K562 (cell line): ENCODE data around the gene UROD. TPM values are rescaled to one million over a fixed set of nuclear protein-coding genes. Genes with fewer than 3 reads are reported as not detected.

ENCODE experiments used
- AFF1 ChIP-seq, 2 experiments: fragments of 450-650 bp; IDR thresholded peaks; 2 replicates each; pipeline ENCODE4 v1.6.1; 2018; ENCODE audit warnings: mild to moderate bottlenecking in 2 of 2, low read depth in 1 of 2; ENCODE audit not compliant: partially characterized antibody in 2 of 2
- ARNT ChIP-seq, 2 experiments: fragments of 450-650 bp; IDR thresholded peaks; 2 replicates each; pipeline ENCODE4 v1.6.1; 2016; ENCODE audit warnings: mild to moderate bottlenecking in 1 of 2
- BRF2 ChIP-seq: IDR thresholded peaks from 3 replicates; pipeline ENCODE4 v1.6.1; 2011; ENCODE audit warnings: borderline replicate concordance, mild to moderate bottlenecking; ENCODE audit not compliant: insufficient read length, insufficient read depth
- CTCF ChIP-seq, 3 experiments: IDR thresholded peaks in 2 of 3; conservative IDR thresholded peaks in 1 of 3; 2 replicates each; pipeline ENCODE4 v1.5.1; 2011 to 2012; ENCODE audit warnings: low read length in 3 of 3, mild to moderate bottlenecking in 3 of 3, control low read depth in 2 of 3, improper control_type of control experiment in 1 of 3, inconsistent platforms in 1 of 3, low read depth in 1 of 3, mixed read lengths in 1 of 3, moderate library complexity in 1 of 3; ENCODE audit not compliant: insufficient read depth in 2 of 3
- EHMT2 ChIP-seq: fragments of 450-650 bp; IDR thresholded peaks from 2 replicates; pipeline ENCODE4 v1.6.1; 2018; ENCODE audit warnings: antibody characterized with exemption
- FOXJ2 ChIP-seq: fragments of 200-800 bp; sonication (Bioruptor generic); IDR thresholded peaks from 2 replicates; pipeline ENCODE4 v1.6.1; 2016; ENCODE audit warnings: missing genetic modification characterization, missing compliant biosample characterization
- FOXK2 ChIP-seq, 2 experiments: fragments of 450-650 bp; IDR thresholded peaks in 1 of 2; conservative IDR thresholded peaks in 1 of 2; 2 replicates each; pipeline ENCODE4 v1.6.1; 2016; ENCODE audit warnings: low read depth in 2 of 2, mild to moderate bottlenecking in 1 of 2
- HBP1 ChIP-seq: fragments of 450-650 bp; formaldehyde crosslinking; IDR thresholded peaks from 2 replicates; pipeline ENCODE4 v1.4.0; 2022; ENCODE audit warnings: missing genetic modification characterization
- LARP7 ChIP-seq: fragments of 450-650 bp; IDR thresholded peaks from 2 replicates; pipeline ENCODE4 v1.6.1; 2016
- MEF2D ChIP-seq: conservative IDR thresholded peaks from 2 replicates; pipeline ENCODE4 v1.6.1; 2016; ENCODE audit warnings: low read depth, missing genetic modification characterization, missing compliant biosample characterization
- MLLT1 ChIP-seq, 2 experiments: fragments of 450-650 bp; IDR thresholded peaks; 2 replicates each; pipeline ENCODE4 v1.6.1; 2016
- YY1 ChIP-seq, 3 experiments: IDR thresholded peaks; 2 replicates each; pipeline ENCODE4 v1.6.1; 2011; ENCODE audit warnings: low read length in 2 of 3, mild to moderate bottlenecking in 2 of 3, moderate library complexity in 2 of 3, borderline replicate concordance in 1 of 3, control low read depth in 1 of 3, low read depth in 1 of 3; ENCODE audit not compliant: insufficient read depth in 3 of 3, insufficient replicate concordance in 2 of 3, control insufficient read depth in 1 of 3, insufficient read length in 1 of 3; ENCODE audit errors: extremely low read depth in 1 of 3
- ZNF121 ChIP-seq: sonication (generic); formaldehyde crosslinking; conservative IDR thresholded peaks from 2 replicates; pipeline ENCODE4 v1.8.0; 2022; ENCODE audit warnings: missing genetic modification reagents
- ZNF175 ChIP-seq: fragments of 200-800 bp; sonication (Bioruptor generic); IDR thresholded peaks from 2 replicates; pipeline ENCODE4 v1.6.1; 2016; ENCODE audit warnings: low read depth, mild to moderate bottlenecking, missing genetic modification characterization, missing compliant biosample characterization
- ZNF75A ChIP-seq: fragments of 450-650 bp; formaldehyde crosslinking; IDR thresholded peaks from 2 replicates; pipeline ENCODE4 v1.4.0; 2020; ENCODE audit warnings: mild to moderate bottlenecking
- polyA plus RNA-seq, 8 experiments: library from polyadenylated mRNA; depleted of rRNA in 4 of 8; stranded (reverse) in 5 of 8; unstranded in 3 of 8; fragments of >200 nt; fragmentation: Nextera tagmentation in 2 of 8; fragmentation: Illumina TruSeq in 1 of 8; extraction: Ambion mirVana in 2 of 8; extraction: Trizol in 1 of 8; gene quantifications; 2 replicates each; pipeline versions ENCODE4 v1.2.1 to v1.2.3, GENCODE V29; 2011 to 2014; ENCODE audit warnings: inconsistent platforms in 1 of 8, missing spikeins in 1 of 8
- total RNA-seq, 7 experiments: library from RNA; depleted of rRNA in 6 of 7; stranded (reverse); fragments of >200 nt in 6 of 7; fragmentation: Illumina TruSeq in 2 of 7; extraction: Trizol in 2 of 7; gene quantifications; 2 replicates each; pipeline versions ENCODE4 v1.2.1 to v1.2.3, GENCODE V29; 2011 to 2021; ENCODE audit warnings: low replicate concordance in 1 of 7

UROD gene
- total and polyA plus RNA-seq, 9 of the 15 experiments (the other 6 are each of a cell fraction or from before 2014, with no cell fraction given) = 533 to 2,933 (median 1,100) TPM

- TF ChIP-seq CTCF (IDR thresholded peaks at IDR 0.05 in 2 of 3, conservative IDR thresholded peaks at IDR 0.05 in 1 of 3; ENCODE audit: insufficient read depth in 2 of 3, low read depth in 1 of 3, low read length in 3 of 3) (no peak), LARP7 (0 out of 2 replicates have a peak, but pooled peaks have one; percentile 41), EHMT2 (0 out of 2 replicates have a peak, but pooled peaks have one; percentile 30), BRF2 (no peak), ARNT (IDR thresholded peaks at IDR 0.05) (peak in 1 of 2 experiments; percentile 11; a peak in 2 of 4 replicates), MLLT1 (IDR thresholded peaks at IDR 0.05) (peak in 1 of 2 experiments; percentile 35; a peak in 1 of 4 replicates), HBP1 (peak; percentile 57; the same call in 1 of the 2 replicates), AFF1 (IDR thresholded peaks at IDR 0.05; ENCODE audit: low read depth in 1 of 2, partially characterized antibody in 2 of 2) (peak in 1 of 2 experiments; percentile 75), ZNF121 (CRISPR knock-in tag) (peak; percentile 47), MEF2D (no peak; the same call in none of the 2 replicates), ZNF175 (CRISPR knock-in tag) (no peak; the same call in 1 of the 2 replicates), FOXJ2 (tag) (peak; percentile 93), ZNF75A (CRISPR knock-in tag) (0 out of 2 replicates have a peak, but pooled peaks have one; percentile 20), YY1 (IDR thresholded peaks at IDR 0.05; ENCODE audit: borderline replicate concordance in 1 of 3, control insufficient read depth in 1 of 3, extremely low read depth in 1 of 3, insufficient read depth in 3 of 3, insufficient read length in 1 of 3, insufficient replicate concordance in 2 of 3, low read depth in 1 of 3, low read length in 2 of 3) (peak; percentile 85 to 99 (median 99)), FOXK2 (conservative IDR thresholded peaks at IDR 0.05 in 1 of 2, IDR thresholded peaks at IDR 0.05 in 1 of 2; ENCODE audit: low read depth in 2 of 2) (peak; percentile 79 to 92)
These were observed at the start of gene UROD (continued) for GRCh38 chr1:45011837-45012638.
